CD4-positive, alpha-beta T cell treated with Interleukin-21 for 1 hour (primary cell): ENCODE data around the gene NEDD4L.
"Not testable (repeated sequence)": the region's sequence is repeated elsewhere in the genome, so short reads cannot be mapped to it uniquely, and the experiment has no call there.

ENCODE experiments used
- DNase-seq: peaks from one replicate; pipeline ENCODE4 v3.0.0-alpha.2; 2020

Gene NEDD4L

GRCh38 chr18:58043491-58044369, at the start of gene NEDD4L:
NEDD4L (plus strand) TSS chr18:58044226; CDS start chr18:58044661, 435 bp downstream.
- peak; percentile 69 for DNase-seq

- no peak for DNase-seq
Measured at GRCh38 chr18:57995331-57995730, 48.7 kb upstream of the NEDD4L start.

GRCh38 chr18:57996894-57997293, 47.1 kb upstream of the NEDD4L start:
- DNase-seq = not testable (repeated sequence)

GRCh38 chr18:57997820-57998219, 46.2 kb upstream of the NEDD4L start:
- no peak for DNase-seq

- DNase-seq = no peak
Measured at GRCh38 chr18:57998461-57998860, 45.6 kb upstream of the NEDD4L start.

GRCh38 chr18:58004317-58004716, 39.7 kb upstream of the NEDD4L start:
- no peak for DNase-seq

- DNase-seq = no peak
Measured at GRCh38 chr18:58005011-58005410, 39.0 kb upstream of the NEDD4L start.

- no peak for DNase-seq
Measured at GRCh38 chr18:58005885-58006523, 38.0 kb upstream of the NEDD4L start.

GRCh38 chr18:58009166-58009565, 34.9 kb upstream of the NEDD4L start:
- no peak for DNase-seq

GRCh38 chr18:58010265-58010664, 33.8 kb upstream of the NEDD4L start:
- DNase-seq = no peak

GRCh38 chr18:58012356-58012755, 31.7 kb upstream of the NEDD4L start:
- DNase-seq = no peak

GRCh38 chr18:58013241-58014211, 30.5 kb upstream of the NEDD4L start:
- no peak for DNase-seq

GRCh38 chr18:58015065-58015780, 28.8 kb upstream of the NEDD4L start:
- DNase-seq = no peak

GRCh38 chr18:58017267-58017666, 26.8 kb upstream of the NEDD4L start:
- no peak for DNase-seq

- no peak for DNase-seq
Measured at GRCh38 chr18:58020567-58021107, 23.4 kb upstream of the NEDD4L start.

- no peak for DNase-seq
Measured at GRCh38 chr18:58021504-58021903, 22.5 kb upstream of the NEDD4L start.

GRCh38 chr18:58023108-58023507, 20.9 kb upstream of the NEDD4L start:
- DNase-seq = no peak

- DNase-seq = no peak
Measured at GRCh38 chr18:58024139-58024538, 19.9 kb upstream of the NEDD4L start.

GRCh38 chr18:58025205-58025604, 18.8 kb upstream of the NEDD4L start:
- DNase-seq = no peak

- DNase-seq = no peak
Measured at GRCh38 chr18:58025733-58026132, 18.3 kb upstream of the NEDD4L start.

- DNase-seq = no peak
Measured at GRCh38 chr18:58026395-58026794, 17.6 kb upstream of the NEDD4L start.

GRCh38 chr18:58026857-58027256, 17.2 kb upstream of the NEDD4L start:
- DNase-seq = no peak
